Activated T-cell treated with anti-CD3 and anti-CD28 coated beads, Interleukin-2, amount 50 U/mL, for 24 hours (primary cell): ENCODE data around the gene APOL1.

Experiments
- DNase-seq: peaks from one replicate; pipeline ENCODE4 v3.0.0-alpha.2; 2020
- H3K27ac Mint-ChIP-seq: 2 replicates; pipeline ENCODE4 v1.8.0; 2020; ENCODE audit warnings: mild to moderate bottlenecking, mixed read lengths
- H3K27me3 Mint-ChIP-seq: 2 replicates; pipeline ENCODE4 v1.8.0; 2020; ENCODE audit warnings: mixed read lengths
- H3K36me3 Mint-ChIP-seq: 2 replicates; pipeline ENCODE4 v1.8.0; 2020; ENCODE audit warnings: low read depth, mixed read lengths
- H3K4me1 Mint-ChIP-seq: 2 replicates; pipeline ENCODE4 v1.8.0; 2020; ENCODE audit warnings: low read depth, mixed read lengths
- H3K4me3 Mint-ChIP-seq: 2 replicates; pipeline ENCODE4 v1.8.0; 2020; ENCODE audit warnings: mild to moderate bottlenecking, moderate library complexity, mixed read lengths
- H3K9me3 Mint-ChIP-seq: 2 replicates; pipeline ENCODE4 v1.8.0; 2020; ENCODE audit warnings: mixed read lengths

APOL1 gene

GRCh38 chr22:36232715-36233401 lies 20.1 kb upstream of the APOL1 start:
- H3K4me1 Mint-ChIP-seq = peaks cover 53% of the 10 kb centered on the region
- DNase-seq = no peak
- H3K9me3 Mint-ChIP-seq = no peaks in the 10 kb centered on the region
- H3K27me3 Mint-ChIP-seq = no peaks in the 10 kb centered on the region
- H3K36me3 Mint-ChIP-seq = peaks cover 100% of the 10 kb centered on the region
- peak overlapping the region; percentile 31 for H3K27ac Mint-ChIP-seq
- no peak overlapping the region for H3K4me3 Mint-ChIP-seq

- H3K36me3 Mint-ChIP-seq = peaks cover 100% of the 10 kb centered on the region
- H3K27ac Mint-ChIP-seq = peak overlapping the region; percentile 50
- no peak overlapping the region for H3K4me3 Mint-ChIP-seq
- H3K9me3 Mint-ChIP-seq = no peaks in the 10 kb centered on the region
- peaks cover 59% of the 10 kb centered on the region for H3K4me1 Mint-ChIP-seq
- no peaks in the 10 kb centered on the region for H3K27me3 Mint-ChIP-seq
- no peak for DNase-seq
Measured at GRCh38 chr22:36233796-36234195, 19.1 kb upstream of the APOL1 start.

GRCh38 chr22:36234213-36234612 lies 18.7 kb upstream of the APOL1 start:
- Mint-ChIP-seq H3K27ac (peak overlapping the region; percentile 50), H3K27me3 (no peaks in the 10 kb centered on the region), H3K4me3 (no peak overlapping the region), H3K9me3 (no peaks in the 10 kb centered on the region), H3K36me3 (peaks cover 100% of the 10 kb centered on the region), H3K4me1 (peaks cover 59% of the 10 kb centered on the region)
- no peak for DNase-seq

- peaks cover 95% of the 10 kb centered on the region for H3K36me3 Mint-ChIP-seq
- peaks cover 64% of the 10 kb centered on the region for H3K4me1 Mint-ChIP-seq
- no peaks in the 10 kb centered on the region for H3K27me3 Mint-ChIP-seq
- no peak for DNase-seq
- peak overlapping the region; percentile 96 for H3K4me3 Mint-ChIP-seq
- no peaks in the 10 kb centered on the region for H3K9me3 Mint-ChIP-seq
- peak overlapping the region; percentile 50 for H3K27ac Mint-ChIP-seq
Measured at GRCh38 chr22:36234919-36235318, 18.0 kb upstream of the APOL1 start.

- H3K4me3 Mint-ChIP-seq = peak overlapping the region; percentile 96
Measured at GRCh38 chr22:36235585-36235984, 17.3 kb upstream of the APOL1 start.

GRCh38 chr22:36236388-36237319 lies 16.3 kb upstream of the APOL1 start:
- no peaks in the 10 kb centered on the region for H3K9me3 Mint-ChIP-seq
- peaks cover 78% of the 10 kb centered on the region for H3K36me3 Mint-ChIP-seq
- DNase-seq = no peak
- peak overlapping the region; percentile 96 for H3K4me3 Mint-ChIP-seq
- peak overlapping the region; percentile 99 for H3K27ac Mint-ChIP-seq
- H3K4me1 Mint-ChIP-seq = peaks cover 66% of the 10 kb centered on the region
- H3K27me3 Mint-ChIP-seq = no peaks in the 10 kb centered on the region

More at GRCh38 chr22:36235585-36235984, 17.3 kb upstream of the APOL1 start:
- peaks cover 70% of the 10 kb centered on the region for H3K4me1 Mint-ChIP-seq
- H3K9me3 Mint-ChIP-seq = no peaks in the 10 kb centered on the region
- no peak for DNase-seq
- peaks cover 89% of the 10 kb centered on the region for H3K36me3 Mint-ChIP-seq
- H3K27ac Mint-ChIP-seq = peak overlapping the region; percentile 30
- no peaks in the 10 kb centered on the region for H3K27me3 Mint-ChIP-seq

GRCh38 chr22:36237462-36238372 lies 15.2 kb upstream of the APOL1 start:
- Mint-ChIP-seq H3K4me3 (peak overlapping the region; percentile 96), H3K27me3 (no peaks in the 10 kb centered on the region), H3K27ac (peak overlapping the region; percentile 99), H3K4me1 (peaks cover 64% of the 10 kb centered on the region), H3K36me3 (peaks cover 68% of the 10 kb centered on the region), H3K9me3 (peaks cover 4% of the 10 kb centered on the region)
- peak; percentile 51 for DNase-seq

- no peaks in the 10 kb centered on the region for H3K27me3 Mint-ChIP-seq
- H3K4me1 Mint-ChIP-seq = peaks cover 60% of the 10 kb centered on the region
- H3K36me3 Mint-ChIP-seq = peaks cover 59% of the 10 kb centered on the region
- H3K4me3 Mint-ChIP-seq = peak overlapping the region; percentile 96
- H3K27ac Mint-ChIP-seq = peak overlapping the region; percentile 99
- peaks cover 5% of the 10 kb centered on the region for H3K9me3 Mint-ChIP-seq
- no peak for DNase-seq
Measured at GRCh38 chr22:36238373-36239149, 14.4 kb upstream of the APOL1 start.

- H3K27me3 Mint-ChIP-seq = no peaks in the 10 kb centered on the region
- H3K9me3 Mint-ChIP-seq = peaks cover 5% of the 10 kb centered on the region
- peak; percentile 51 for DNase-seq
- peaks cover 55% of the 10 kb centered on the region for H3K4me1 Mint-ChIP-seq
- H3K36me3 Mint-ChIP-seq = peaks cover 54% of the 10 kb centered on the region
- peak overlapping the region; percentile 96 for H3K4me3 Mint-ChIP-seq
- H3K27ac Mint-ChIP-seq = peak overlapping the region; percentile 99
Measured at GRCh38 chr22:36239150-36239400, 13.9 kb upstream of the APOL1 start.

GRCh38 chr22:36239401-36240171 lies 13.3 kb upstream of the APOL1 start, which contains the start of gene APOL2:
Gene APOL2, minus strand, starts transcription at chr22:36239527. Its CDS starts 6,365 bp downstream, at chr22:36233162.
- Mint-ChIP-seq H3K27ac (peak within 1 kb of the TSS; percentile 99), H3K4me1 (peaks cover 50% of the 10 kb centered on the region), H3K36me3 (peaks cover 49% of the 10 kb centered on the region), H3K4me3 (peak within 1 kb of the TSS; percentile 96), H3K27me3 (no peaks in the 10 kb centered on the region), H3K9me3 (peaks cover 5% of the 10 kb centered on the region)
- peak; percentile 86 for DNase-seq

- peaks cover 5% of the 10 kb centered on the region for H3K36me3 Mint-ChIP-seq
- H3K4me3 Mint-ChIP-seq = no peak overlapping the region
Measured at GRCh38 chr22:36243986-36244385, 8.9 kb upstream of the APOL1 start.

GRCh38 chr22:36244522-36245391 lies 8.2 kb upstream of the APOL1 start:
- no peak overlapping the region for H3K27ac Mint-ChIP-seq
- no peak for DNase-seq
- H3K27me3 Mint-ChIP-seq = no peaks in the 10 kb centered on the region
- H3K9me3 Mint-ChIP-seq = peaks cover 5% of the 10 kb centered on the region
- no peaks in the 10 kb centered on the region for H3K36me3 Mint-ChIP-seq
- peaks cover 8% of the 10 kb centered on the region for H3K4me1 Mint-ChIP-seq
- no peak overlapping the region for H3K4me3 Mint-ChIP-seq

More at GRCh38 chr22:36243986-36244385, 8.9 kb upstream of the APOL1 start:
- H3K27me3 Mint-ChIP-seq = no peaks in the 10 kb centered on the region
- no peak for DNase-seq
- H3K4me1 Mint-ChIP-seq = peaks cover 11% of the 10 kb centered on the region
- no peak overlapping the region for H3K27ac Mint-ChIP-seq
- peaks cover 5% of the 10 kb centered on the region for H3K9me3 Mint-ChIP-seq
